ENCODE data around the gene AUNIP. TPM values are rescaled to one million over a fixed set of nuclear protein-coding genes. Genes with fewer than 3 reads are reported as not detected.

The AUNIP gene
- total and polyA plus RNA-seq, 2 donors (not counting 3 experiments of a cell fraction or from before 2014, with no cell fraction given): 1.8 to 4.5 TPM

- CTCF ChIA-PET: interaction anchor here (1.0 to 1.4 kb wide), 2 partner anchors 9 to 197 kb away, joined by 3 to 4 read pairs; no protein-coding TSS in a partner anchor
- DNase-seq (ENCODE audit: low read depth, low spot score): no peak
- Histone ChIP-seq H3K27ac (ENCODE audit: insufficient read depth, low read depth, low read length) (peak overlapping the region; percentile 31), H3K9me3 (replicated peaks; ENCODE audit: control insufficient read depth, insufficient read depth, low read length) (no peaks in the 10 kb centered on the region), H3K27me3 (ENCODE audit: control insufficient read depth in 2 of 2, insufficient read depth in 2 of 2, low read length in 2 of 2) (no peaks in the 10 kb centered on the region), H3K36me3 (ENCODE audit: control insufficient read depth in 2 of 2, extremely low read depth in 1 of 2, insufficient read depth in 2 of 2, low read length in 2 of 2) (peaks cover 8 to 27% of the 10 kb centered on the region in 2 experiments), H3K4me1 (ENCODE audit: control insufficient read depth, extremely low read depth, insufficient read depth, low read length) (peaks cover 37% of the 10 kb centered on the region), H3K9me1 (replicated peaks; ENCODE audit: control insufficient read depth, extremely low read depth, insufficient read depth, low read length) (no peaks in the 10 kb centered on the region), H3K4me2 (ENCODE audit: insufficient read depth, low read length) (peak overlapping the region; percentile 14), H3K79me2 (ENCODE audit: control insufficient read depth, insufficient read depth, low read length) (peaks cover 20% of the 10 kb centered on the region), H2AFZ (ENCODE audit: low read depth, low read length) (no peak overlapping the region), H3K4me3 (replicated peaks in 1 of 3; ENCODE audit: insufficient read depth in 1 of 3, low read depth in 1 of 3, low read length in 3 of 3) (no peak overlapping the region), H4K20me1 (replicated peaks; ENCODE audit: control insufficient read depth, extremely low read depth, insufficient read depth, low read length) (no peaks in the 10 kb centered on the region), H3K9ac (replicated peaks; ENCODE audit: extremely low read depth, insufficient read depth, low read length) (no peak overlapping the region)
- TF ChIP-seq MYC (IDR thresholded peaks at IDR 0.05; ENCODE audit: low read depth, low read length) (no peak), CTCF (IDR thresholded peaks at IDR 0.05; ENCODE audit: extremely low read depth in 1 of 2, insufficient read depth in 1 of 2, low read depth in 1 of 2, low read length in 2 of 2) (peak in 1 of 2 donors; percentile 20)
- BruUV-seq (replicated peaks): no TSS peak
- FAIRE-seq: no peak
- POLR2A ChIA-PET: interaction anchor here (0.7 kb wide), 1 partner anchor 23 kb away, joined by 3 read pairs; no protein-coding TSS in a partner anchor
- intact Hi-C loops (cut with micrococcal nuclease): loop anchor here (10.0 kb wide), 2 partner anchors 370 to 570 kb away; partner anchors contain the start of genes MACO1 and SYF2
- dilution Hi-C loops (cut with MboI; ENCODE audit: extremely low pct_ligation_motif_present, low sequenced_read_pairs): no loop called here
Measured at GRCh38 chr1:25804964-25805862, 54.0 kb downstream of the AUNIP start.
